Fibroblast of lung (primary cell): ENCODE data around the gene CTDP1.

Source experiments
- CTCF ChIP-seq, 2 donors: IDR thresholded peaks in 1 of 2; conservative IDR thresholded peaks in 1 of 2; 1 replicate in 1 of 2; 2 replicates in 1 of 2; pipeline ENCODE4 v1.5.1; 2011 to 2012; ENCODE audit warnings: low read length in 2 of 2, control low read depth in 1 of 2, inconsistent platforms in 1 of 2, low read depth in 1 of 2, mild to moderate bottlenecking in 1 of 2
- EZH2 ChIP-seq: IDR thresholded peaks from 2 replicates; pipeline ENCODE4 v1.5.1; 2012; ENCODE audit warnings: low read length, control low read depth, mild to moderate bottlenecking; ENCODE audit errors: missing control alignments

DNA sequence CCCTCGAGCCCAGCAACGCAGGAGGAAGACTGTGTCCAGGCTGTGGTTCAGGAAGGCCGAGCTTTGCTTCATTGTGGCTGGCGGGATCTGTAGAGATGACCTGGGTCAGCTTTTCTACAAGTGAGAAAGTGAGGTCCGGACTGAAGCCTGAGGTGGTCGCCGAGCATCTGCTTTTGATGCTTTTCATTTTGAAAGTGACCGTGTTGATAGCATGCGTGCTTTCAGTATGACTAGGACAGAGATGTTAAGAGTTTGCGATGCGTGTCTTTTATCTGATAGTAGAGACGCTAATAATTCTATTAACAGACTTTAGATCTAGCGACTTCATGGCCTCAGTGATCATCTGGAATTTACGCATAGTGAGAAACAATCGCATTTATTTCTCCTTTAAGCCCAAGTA is 28.1 kb downstream of the CTDP1 start:
- TF ChIP-seq EZH2 (no peak), CTCF (conservative IDR thresholded peaks at IDR 0.05 in 1 of 2, IDR thresholded peaks at IDR 0.05 in 1 of 2; ENCODE audit: low read depth in 1 of 2, low read length in 2 of 2) (no peak)
